GM10847 (cell line): ENCODE results near the gene AFF1.

Source experiments
- POLR2A ChIP-seq: IDR thresholded peaks from 2 replicates; pipeline ENCODE4 v1.6.1; 2011; ENCODE audit not compliant: insufficient read length; ENCODE audit errors: extremely low read depth

AFF1 gene

DNA sequence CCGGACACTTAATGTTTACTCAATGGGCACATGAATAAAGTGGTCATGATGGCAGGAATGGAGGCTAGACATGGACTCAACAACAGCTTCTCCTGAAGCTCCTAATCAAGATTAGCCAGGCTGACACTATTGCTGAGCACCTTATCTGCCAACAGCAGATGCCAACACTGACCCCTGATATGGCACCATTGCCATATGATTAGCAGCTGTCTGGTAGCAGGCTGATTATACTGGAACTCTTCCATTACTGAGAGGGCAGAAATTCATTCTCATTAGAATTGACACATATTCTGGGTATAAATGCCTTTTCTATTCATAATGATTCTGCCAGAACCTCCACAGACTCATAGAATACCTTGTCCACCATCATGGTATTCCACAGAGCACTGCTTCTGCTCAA lies 18.4 kb upstream of the AFF1 start:
- no peak for TF ChIP-seq POLR2A

DNA sequence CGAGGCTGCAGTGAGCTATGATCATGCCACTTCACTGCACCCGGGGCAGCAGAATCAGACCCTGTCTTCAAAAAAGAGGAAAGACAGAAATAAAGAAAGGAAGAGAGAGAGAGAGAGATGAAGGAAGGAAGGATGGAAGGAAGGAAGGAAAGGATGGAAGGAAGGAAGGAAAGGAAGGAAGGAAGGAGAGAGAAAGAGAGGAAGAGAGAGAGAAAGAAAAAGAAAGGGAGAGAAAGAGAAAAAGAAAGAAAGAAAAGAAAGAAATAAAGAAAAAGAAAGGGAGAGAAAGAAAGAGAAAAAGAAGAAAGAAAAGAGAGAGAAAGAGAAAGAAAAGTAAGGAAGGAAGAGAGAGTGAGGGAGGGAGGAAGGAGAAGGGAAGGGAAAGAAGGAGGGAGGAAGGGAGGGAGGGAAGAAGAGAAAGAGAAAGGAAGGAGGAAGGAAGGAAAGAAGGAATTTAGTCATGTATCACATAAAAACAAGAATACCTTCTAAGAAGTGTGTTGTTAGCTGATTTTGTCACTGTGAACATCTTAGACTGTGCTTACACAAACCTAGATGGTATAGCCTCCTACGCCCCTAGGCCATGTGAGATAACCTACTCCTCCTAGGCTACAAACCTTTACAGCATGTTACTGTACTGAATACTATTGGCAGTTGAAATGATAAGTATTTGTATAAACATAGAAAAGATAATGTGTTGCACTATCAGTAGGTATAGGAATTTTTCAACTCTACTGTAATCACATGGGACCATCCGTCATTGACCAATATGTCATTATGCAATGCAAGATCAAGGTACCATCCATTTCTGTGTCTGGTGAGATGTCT lies 17.4 kb upstream of the AFF1 start:
- no peak for TF ChIP-seq POLR2A

DNA sequence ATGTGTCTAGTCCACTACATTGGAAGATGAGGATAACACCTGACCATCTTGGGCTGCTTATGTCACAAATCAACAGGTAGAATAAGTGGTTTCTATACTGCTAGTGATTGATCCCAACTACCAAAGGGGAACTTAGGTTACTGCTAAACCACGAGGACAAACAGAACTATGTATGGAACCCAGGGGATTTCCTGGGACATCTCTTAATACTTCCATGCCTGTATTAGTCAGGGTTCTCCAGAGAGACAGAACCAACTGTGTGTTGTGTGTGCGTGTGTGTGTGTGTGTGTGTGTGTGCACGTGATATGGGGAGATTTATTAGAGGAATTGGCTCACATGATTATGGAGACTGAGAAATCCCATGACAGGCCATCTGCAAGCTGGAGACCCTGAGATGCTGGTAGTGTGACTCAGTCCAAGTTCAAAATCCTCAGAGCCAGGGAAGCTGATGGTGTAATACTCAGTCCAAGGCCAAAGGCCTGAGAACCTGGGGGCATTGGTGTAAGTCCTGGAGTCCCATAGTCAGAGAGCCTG lies 16.2 kb upstream of the AFF1 start:
- TF ChIP-seq POLR2A = no peak

DNA sequence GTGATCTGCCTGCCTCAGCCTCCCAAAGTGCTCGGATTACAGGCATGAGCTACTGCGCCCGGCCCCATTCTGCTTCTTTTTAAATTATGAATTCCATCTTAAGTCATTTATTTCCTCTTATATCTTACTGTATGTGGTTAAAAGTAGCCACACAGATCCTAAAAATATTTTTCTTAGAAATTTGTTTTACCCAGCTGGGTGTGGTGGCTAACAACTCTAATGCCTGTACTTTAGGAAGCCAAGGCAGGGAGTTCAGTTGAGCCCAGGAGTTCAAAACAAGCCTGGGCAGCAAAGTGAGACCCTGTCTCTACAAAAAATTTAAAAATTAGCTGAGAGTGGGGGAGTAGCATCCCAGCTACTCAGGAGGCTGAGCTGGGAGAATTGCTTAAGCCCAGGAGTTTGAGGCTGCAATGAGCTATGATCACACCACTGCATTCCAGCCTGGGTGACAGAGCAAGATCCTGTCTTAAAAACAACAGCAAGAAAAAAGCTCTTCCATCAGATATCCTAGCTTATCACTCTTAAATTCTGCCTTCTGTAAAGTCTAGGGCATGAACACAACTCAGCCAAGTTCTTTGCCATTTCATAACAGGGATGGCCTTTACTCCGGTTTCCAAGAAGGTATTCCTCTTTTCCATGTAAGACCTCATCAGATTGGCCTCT lies 15.1 kb upstream of the AFF1 start:
- no peak for TF ChIP-seq POLR2A

DNA sequence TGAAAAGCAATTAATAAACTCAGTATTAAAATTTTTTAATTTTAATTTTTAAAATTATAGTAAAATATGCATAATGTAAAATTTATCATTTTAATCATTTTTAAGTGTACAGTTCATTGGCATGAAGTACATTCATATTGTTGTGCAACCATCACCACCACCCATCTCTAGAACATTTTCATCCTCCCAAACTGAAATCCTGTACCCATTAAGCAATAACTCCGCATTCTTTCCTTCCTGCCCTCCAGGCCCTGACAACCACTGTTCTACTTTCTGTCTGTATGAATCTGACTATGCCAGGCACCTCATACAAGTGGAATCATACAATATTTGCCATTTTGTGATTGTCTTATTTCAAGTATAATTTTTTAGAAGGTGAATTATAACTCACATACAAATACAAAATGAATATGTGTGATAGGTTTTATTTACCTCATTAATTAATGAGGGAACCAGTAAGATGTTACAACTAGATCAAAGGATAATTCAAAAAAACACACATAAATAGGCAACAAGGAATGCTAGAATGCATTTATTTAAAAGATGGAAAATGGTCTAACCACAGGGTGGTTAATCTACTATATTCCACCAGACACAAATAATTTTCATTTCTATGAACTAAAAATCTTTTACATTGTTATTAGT lies 13.1 kb upstream of the AFF1 start:
- no peak for TF ChIP-seq POLR2A

DNA sequence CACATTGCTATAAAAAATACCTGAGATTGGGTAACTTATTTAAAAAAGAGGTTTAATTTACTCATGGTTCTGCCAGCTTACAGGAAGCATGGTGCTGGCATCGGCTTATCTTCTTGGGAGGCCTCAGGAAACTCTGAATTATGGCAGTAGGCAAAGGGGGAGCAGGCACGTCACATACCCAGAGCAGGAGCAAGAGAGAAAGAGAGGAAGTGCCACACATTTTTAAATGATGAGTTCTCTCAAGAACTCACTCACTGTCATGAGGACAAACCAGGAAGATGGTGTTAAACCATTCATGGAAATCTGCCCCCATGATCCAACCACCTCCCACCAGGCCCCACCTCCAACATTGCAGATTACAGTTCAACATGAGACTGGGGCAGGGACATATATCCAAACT lies 10.0 kb upstream of the AFF1 start:
- TF ChIP-seq POLR2A = no peak

DNA sequence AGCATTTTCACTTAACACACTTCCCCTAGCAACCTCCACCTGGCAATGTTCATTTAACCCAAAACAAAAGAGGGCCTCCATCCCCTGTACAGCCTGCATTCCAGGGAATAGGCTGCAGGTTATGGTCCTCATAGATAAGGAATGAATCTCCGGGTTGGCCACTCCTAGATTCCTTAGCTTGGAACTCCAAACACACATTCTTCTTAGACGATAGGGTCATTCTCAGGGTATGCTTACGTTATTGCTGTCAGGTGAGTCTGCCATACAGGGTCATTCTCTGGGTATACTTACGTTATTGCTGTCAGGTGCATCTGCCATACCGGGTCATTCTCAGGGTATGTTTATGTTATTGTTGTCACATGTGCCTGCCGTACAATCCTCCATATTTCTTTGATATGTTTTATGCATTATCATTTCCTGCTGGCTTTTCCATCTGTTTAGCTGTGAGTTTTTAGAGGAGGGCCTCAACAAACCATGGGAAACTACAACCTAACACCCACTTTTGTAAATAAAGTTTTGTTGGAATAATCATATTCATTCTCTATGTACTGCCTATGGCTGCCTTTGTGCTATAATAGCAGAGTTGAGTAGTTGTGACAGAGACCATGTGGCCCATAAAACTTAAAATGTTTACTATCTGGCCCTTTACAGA lies 8.2 kb upstream of the AFF1 start:
- TF ChIP-seq POLR2A = no peak

DNA sequence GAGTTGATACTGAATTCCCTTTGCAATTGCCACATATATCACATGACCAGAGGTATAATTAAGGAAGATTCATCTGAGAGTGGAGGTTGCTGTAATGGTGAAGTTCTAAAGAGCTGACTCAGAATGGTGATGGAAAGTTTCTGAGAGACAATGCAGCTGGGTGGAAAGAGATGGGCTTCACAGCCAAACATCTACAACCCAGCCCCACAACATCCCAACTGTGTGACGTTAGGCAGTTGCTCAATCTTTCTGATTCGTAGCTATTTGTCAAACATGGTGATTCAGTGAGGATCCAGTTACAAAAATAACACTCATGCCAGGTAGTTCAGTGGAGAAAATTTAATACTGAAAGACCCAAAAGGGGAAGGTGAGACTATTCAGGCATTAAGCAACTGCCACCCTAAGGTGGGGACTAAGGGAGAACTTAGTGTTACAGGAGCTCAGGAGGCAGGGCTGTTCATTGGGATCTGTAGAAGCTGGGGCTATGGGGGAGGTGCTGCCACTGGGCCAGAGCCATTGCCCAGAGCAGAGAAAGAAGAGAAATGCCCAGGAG lies 6.9 kb upstream of the AFF1 start:
- no peak for TF ChIP-seq POLR2A

DNA sequence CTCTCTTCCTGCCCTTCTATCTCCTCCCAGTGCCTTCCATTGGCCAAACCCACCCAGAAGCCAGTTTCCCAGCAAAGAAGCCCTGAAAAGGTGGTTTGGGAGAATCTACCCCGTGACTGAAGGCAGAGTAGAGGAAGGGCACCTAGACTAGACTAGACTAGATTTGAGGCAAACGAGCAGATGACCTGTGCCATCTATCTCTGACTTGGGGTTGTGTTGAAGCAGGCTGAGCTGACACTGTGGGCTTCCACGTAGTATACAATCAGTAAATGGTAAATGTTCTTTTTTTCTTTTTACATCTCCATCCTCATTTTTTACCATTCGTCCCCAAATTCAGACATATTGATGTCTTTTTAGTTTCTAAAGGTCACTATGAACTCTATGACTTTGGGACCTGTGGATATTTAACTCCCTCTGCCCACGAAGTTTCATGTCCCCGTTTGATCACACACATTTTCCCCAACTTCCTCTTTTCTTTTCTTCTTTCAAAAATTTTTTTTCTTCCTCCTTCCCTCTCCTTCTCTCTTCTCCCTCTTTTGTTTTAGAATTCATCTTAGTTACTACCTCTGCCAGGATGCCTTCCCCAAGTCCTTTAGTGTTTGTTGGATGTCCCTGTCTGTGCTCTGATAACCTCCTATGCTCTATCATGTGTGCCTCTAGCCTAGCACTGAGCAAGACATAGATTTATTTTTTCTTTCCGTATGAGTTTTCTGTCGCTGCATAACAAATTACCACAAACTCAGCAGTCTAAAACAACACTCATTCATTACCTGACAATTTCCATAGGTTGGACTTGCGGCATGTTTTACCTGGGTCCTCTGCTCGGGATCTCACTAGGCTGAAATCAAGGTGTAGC lies 6.2 kb upstream of the AFF1 start:
- no peak for TF ChIP-seq POLR2A

DNA sequence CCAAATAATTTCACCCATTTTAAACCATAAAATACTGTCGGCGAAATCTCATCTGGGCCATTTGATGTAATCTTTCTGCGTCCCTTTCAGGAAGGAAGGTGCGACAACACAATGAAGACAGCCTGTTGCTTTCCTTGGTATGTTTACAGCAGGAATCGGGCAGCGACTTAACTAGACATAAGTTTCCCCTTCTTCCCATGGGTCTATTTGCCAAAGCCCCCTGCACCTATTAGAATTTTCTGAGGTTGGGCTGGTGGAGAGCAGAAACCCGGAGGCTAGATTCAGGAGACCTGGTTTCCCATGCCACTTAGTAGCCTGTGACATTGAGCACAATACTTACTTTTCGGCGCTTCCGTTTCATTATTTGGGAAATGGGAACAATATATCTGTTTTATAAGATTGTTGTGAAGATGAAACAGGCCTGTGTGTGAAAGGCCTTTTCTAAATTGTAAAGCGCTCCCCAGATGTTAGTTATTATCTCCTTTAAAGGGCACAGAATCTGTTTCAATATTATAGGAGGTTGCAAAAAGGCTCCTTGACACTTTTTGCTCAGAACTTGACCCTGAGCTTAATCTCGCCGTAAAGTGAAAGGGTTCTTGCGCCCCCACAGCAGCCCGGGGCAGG lies 552 bp upstream of the AFF1 start:
- no peak for TF ChIP-seq POLR2A

DNA sequence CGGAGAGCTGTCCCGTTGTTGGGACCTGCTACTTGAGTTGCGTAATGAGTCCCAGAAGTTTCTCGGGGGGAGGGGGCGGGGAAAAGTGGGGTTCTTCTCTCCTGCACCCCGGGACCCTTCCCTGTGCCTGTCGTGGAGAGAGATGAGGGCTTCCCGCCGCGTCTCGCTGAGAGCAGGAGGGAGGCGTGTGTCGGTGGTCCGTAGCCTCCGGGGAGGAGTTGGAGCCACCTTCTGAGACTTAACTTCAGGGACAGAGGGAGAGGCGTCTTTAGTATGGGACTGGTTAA lies 698 bp downstream of the AFF1 start:
- no peak for TF ChIP-seq POLR2A

DNA sequence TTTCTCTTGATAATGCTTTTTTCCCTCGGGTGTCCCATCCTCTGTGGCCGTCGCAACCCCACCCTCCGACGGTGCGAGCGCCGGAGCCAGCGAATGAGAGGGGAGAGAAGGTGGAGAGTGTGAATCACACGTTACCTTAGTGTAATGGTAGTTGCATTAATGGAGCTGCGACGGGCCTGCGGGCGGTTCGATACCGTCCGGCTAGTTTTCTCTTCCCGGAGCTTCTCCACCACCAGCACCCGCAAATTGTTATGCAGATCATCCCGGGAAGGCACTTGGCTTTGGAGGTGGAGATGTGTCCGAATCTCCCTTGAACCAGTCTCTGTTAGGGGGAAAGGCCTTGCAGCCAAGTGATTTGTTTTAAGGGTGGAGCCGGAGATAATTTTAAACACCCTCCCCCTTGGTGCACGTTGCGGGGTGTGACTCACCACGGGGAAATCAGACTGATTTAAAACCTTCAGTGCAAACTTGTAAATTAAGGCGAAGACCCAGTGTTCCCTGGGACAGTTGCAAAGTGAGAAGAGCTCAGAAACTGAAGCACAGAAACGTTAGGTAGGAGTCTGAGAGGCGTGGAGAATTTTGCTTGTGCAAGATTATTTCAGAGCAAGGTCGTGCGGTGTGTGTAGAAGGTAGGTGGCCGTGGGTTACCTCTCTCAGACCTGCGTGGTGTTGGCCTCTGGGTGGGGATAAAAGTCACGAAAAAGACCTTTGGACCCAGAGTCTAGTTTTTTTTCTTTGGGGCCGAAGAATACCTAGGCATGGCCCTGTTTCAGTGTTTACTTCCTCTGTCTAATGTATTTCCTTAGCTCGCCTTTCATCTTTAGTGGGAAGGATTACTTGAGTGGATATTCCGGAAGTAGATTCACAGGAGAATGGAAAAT lies 1.3 kb downstream of the AFF1 start:
- TF ChIP-seq POLR2A = peak; percentile 17

DNA sequence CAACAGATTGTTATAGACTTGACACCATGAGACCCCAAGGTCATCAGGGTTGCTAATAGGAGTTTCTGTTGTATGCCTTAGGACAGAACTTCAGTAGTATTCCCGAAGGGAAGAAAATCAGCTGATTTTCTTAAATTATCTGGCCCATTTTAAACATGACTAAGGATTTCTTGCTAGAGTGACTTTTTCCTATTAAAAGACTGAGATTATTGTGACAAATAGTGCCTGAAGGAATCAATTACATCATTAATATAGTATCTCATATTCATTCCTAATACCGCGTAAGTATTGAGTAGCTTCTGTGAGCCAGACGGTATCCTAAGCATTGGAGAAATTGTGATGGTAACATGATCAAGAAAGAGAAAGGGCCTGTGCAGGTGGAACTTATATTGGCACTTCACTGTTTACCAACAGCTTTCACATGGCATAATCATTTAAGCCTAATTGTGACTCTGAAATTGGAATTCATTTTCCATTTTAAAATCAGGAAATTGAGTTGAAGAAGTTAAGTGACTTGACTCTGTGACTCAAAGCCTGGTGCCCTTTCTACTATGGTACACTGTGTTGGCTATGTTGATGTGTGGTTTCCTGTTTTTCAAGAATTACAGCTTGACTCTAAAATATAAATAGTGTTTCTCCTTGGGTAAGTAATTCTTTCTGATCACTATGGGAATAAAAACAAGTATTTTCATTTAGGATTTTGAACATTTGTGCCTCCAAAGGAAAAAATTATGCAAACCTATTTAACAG lies 4.1 kb downstream of the AFF1 start:
- no peak for TF ChIP-seq POLR2A
